ENCODE data around the gene IRS1.

IRS1 gene

DNA sequence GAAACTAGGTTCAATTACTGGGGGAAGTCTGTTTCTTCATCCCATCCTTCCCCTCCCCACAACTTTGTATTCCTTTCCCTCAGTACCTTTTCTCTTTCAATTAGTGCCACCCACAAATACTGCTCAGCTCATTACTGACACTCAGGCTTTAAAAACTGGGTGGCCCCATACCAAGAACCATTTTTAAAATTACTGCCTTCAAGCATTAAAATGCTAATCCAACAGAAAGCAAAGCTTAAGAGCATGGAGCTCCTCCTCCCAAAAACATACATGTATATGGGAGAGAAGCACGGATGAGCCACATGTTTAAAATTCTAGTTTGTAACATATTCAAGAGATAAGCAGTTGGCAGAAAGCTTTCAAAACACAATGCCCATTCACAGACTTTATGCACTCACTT, 44.0 kb downstream of the IRS1 start:
- DNase-seq, result no peak

DNA sequence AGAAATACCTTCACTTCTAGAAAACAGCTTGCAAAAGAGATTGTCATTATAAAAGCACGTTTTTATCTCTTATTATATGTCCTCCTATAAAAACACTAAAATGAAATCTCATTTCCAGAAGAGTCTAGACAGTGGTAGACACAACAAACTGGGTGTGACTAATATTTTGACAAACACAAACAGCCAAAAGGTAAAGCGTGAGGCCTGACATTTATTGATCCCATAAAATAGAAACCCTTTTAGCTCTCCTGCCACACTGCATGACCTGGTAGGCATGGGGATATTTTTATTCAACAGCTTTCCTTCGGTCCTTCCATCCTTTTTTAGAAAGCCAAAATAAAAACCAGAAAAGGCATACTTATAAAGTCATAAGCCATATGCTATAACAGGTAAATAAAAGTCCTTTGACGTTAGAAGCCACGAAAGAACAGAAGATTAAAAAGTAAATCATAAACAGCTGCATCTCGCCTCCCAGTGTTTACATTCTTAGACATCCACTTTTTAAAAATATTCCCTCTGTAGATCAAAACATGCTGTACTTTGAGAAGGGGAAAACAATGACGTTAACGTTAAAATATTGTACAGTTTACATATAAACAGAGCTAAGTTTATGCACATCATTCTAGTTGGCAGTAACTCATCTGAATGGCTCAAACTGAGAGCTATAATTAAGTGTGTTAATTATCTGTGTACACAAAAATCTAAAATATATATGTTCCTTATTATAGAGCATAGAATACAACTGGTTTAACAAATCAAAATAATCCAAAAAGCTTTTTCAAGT, 44.6 kb downstream of the IRS1 start:
- no peak for DNase-seq

DNA sequence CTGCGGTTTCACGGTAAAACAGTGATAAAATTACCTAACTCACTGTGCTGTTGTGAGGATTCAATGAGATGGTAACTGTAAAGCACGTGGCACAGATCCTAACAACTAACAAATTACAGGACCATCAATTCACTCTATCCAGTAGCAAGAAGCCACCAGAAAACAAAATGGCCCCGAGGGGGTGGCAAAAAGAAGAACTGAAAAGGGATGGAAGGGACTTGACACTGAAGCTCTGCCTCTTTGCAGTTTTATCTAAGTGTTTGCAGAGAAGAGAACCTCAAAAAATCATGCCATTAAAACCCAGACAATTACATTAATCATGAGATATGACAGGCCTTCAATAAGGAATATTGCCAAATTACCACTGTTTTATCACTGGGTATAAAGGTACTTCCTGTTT, 46.7 kb downstream of the IRS1 start:
- DNase-seq, result no peak

DNA sequence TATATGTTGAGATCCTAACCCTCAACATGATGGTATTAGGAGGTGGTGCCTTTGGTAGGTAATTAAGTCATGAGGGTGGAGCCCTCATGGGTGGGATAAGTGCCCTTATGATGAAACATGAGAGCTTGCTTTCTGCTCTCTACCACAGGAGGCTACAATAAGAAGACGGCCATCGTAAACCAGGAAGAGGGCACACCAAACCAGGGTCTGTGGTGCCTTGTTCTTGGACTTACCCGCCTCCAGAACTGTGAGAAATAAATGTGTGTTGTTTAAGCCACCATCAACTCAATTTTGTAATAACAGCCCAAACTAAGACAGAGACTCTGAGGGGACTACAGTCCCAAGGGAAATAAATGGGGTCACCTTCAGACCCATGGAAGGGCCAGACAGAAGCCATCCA, 52.3 kb downstream of the IRS1 start:
- no peak for DNase-seq

DNA sequence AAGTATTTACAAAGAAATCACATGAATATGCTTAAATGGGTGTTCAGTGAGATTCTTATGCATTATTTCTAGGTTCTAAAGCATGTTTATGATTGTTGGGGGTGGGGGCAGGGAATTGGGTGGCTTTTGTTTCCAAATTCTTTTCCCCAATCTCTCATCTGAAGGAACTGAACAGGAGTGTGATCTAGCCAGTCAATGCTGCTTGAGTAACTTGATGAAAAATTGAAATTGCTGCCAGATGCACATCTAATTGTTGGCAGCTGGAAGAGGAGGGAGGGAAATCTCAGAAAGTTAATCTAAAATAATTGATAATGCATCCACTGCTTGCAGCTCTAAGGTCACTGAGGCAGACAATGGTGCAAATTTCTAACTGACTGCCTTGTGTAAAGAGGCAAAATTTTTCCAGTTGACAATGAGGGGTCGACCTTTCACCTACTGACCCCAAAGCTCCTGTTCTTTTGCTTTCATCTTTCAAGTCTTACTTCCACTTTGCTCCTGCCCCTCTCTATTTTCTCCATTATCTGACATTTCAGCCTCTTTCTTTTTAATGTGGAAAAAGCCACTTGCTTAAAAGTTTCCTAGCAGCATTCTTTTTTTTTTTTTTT, 53.3 kb downstream of the IRS1 start:
- DNase-seq, result no peak

DNA sequence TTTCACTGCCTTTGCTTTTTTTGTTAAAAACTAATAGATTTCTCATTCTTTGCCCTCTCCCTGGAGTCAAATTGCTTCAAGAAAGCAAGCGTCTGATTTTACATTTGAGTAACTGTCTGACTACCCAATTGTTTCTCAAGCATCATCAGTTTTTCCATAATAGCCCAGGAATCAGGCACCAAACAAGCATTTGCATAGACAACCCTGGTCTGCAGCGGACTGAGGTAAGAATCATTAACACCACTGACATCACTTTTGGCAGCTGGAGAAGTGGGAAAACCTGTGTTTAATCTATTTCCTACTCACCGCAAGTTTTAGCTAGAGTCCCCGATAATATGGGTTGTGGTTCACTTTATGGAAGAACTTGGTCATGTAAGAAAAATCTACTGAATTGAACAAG, 55.7 kb downstream of the IRS1 start:
- DNase-seq, result no peak

DNA sequence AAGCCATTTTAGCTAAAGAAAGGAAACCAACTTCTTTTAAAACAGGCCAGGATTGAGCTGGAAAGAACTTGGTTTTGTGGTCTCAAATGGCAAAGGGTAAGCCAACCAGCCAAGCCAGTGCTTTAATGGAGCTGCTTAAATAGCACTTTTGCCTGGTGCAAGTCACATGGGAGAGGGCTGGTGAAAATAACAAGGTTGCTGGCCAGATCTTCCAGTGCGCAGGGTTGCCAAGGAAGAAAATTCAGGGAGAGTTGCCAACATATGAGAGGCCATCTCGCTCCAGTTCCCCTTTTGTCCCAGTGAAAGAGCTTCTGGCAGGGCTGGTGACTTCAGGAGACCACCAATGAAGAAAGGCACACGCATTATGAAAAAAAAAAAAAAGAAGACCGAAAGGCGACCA, 57.3 kb downstream of the IRS1 start:
- no peak for DNase-seq

DNA sequence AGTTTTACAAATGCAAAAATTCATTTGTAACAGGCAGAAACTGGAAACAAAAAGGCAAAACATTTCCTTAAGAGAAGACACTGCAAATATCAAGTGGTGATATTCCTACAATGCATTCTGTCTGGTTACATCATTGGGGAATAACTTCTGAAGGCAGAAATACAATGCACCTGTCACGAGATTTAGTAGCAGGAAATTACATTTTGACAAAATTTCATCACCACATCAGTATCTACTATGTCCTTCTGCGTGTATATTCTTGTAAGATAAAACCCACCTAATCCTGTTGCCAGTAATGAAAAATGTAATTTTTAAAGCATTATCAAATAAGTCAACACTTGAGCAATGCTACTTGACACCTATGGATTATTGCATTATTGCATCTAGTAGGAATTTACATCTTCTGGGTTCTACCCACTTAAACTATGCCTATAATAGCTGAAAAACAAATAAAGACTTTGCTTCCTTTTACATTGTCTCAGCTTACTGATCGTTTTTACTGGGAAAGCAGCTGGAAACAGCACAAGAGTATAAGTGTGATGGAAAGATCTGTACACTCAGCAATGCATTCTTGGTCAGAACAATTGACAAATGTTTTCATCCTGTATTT, 59.5 kb downstream of the IRS1 start:
- no peak for DNase-seq

DNA sequence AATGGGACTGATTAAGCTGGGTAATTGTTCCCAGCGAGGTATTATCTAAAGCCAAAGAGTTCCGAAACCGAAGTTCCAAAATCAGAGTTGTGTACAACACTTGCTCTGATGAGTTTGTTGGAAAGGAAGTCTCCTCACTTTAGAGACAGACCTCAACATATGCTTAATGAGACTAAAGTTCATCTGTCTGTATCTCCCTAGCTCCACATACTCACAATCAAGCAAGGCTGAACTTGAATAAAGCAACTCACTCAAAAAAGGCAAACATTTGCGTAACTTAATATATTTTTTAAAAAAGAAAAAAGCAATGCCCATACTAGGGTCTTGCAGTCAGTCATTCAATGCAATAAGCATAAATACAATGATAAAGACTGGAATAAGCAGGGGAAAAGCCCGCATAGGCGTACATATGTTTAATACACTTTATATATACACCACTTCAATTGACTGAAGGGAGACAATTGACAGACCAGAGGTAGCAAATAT, 60.0 kb downstream of the IRS1 start:
- DNase-seq, result no peak

DNA sequence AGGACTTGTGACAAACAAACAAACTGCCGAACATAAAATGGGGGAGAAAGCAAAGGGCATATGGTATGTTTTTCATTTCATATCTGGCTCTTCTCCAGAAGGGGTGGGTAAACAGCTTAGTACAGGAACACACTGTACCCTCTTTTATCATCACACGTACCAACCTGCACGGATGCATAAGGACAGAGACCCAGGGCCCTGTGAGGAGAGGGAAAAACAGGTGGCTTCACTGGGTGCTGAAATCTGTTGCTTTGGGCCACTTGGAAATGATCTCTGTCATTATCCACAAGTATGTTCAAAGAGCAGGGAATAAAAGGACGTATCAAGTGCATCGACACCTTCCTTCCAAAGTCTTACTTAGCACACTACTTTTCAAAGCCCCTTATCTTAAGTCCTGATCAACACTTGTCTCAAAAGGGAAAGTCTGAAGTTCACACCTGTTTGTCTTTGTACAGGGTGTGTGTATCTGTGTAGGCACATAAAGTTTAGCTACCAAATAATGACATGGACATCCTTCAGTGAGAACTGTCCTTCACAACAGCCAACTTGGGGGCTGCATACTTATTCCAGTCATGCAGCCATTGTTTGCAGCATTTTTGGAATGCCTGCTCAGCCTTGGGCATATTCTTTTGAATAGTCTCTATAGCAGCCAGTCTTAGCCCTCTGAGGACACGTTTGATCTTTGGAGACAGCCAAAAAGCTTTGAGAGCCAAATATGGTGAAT, 60.6 kb downstream of the IRS1 start:
- DNase-seq, result no peak

DNA sequence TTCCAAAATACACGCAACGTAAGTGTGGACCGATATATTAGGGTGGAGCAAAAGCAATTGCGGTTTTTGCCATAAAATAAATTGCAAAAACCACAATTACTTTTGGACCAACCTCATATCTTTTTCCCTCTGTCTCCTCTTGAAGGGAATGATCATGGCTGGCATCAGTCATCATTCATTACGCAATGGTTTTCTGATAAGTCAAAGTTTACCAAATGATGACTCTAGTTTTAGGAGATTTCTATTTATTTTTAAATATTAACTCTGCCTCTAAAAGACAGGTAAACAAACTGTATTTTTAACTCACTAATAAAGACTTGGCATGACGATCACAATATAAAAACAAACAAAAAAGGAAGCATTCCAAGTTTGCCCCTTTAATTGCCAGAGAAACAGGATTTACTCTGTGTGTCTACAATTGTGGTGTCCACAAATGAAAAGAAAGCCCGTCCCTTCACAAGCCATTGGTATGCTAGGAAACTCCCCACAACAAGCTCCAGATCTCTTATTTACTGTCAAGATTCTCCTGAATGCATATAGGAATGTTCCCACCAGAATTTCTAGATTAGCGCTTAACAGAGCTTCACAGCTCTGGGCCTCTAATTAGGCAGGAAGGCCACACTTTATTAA, 61.3 kb downstream of the IRS1 start:
- DNase-seq, result no peak

DNA sequence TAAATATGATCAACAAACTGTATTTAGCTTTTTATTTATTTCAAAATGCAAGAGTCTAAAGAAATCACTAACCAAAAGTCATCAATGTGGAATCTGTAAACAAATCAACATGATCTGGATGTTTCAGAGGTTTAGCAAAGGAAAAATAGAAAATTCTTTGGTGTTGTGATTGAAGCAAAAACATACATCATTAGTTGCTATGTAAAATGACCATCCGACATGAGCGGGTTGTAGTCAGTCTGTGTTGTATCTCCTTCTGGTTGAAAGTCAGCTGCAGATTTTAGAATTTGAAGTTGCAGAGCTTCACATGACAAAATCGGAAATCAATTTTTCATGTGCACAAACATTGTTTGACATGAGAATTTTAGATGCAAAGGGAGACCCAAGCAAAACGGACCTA, 63.2 kb downstream of the IRS1 start:
- DNase-seq, result no peak

DNA sequence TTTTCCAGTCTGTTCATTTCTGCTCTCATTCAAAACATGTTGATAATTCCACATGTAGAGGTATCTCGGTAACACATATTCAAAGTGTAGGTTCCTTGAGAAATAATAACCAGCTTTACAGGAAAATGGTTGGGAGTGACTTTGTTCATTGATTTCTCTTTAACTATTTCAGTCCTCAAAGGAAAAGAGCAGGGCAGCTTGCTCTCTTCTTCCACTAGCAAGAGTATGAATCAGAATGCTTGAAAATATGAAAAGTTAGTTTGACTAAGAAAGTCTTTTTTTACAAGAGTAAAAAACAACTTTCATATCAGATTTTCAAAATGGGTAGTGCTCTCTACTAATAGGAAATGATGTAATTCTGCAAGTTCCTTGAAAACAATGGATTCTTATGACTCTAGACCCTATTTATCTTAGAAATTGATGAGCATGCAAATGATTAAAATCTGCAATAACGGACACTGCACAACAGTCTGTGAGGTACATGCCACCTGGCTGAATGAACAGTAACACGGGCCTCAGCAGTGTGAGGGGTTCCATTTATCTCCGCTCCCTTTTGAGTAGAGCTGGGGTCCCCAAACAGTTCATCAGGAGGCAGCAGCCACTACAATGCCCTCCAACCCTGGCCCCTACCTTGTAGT, 65.6 kb downstream of the IRS1 start:
- no peak for DNase-seq

DNA sequence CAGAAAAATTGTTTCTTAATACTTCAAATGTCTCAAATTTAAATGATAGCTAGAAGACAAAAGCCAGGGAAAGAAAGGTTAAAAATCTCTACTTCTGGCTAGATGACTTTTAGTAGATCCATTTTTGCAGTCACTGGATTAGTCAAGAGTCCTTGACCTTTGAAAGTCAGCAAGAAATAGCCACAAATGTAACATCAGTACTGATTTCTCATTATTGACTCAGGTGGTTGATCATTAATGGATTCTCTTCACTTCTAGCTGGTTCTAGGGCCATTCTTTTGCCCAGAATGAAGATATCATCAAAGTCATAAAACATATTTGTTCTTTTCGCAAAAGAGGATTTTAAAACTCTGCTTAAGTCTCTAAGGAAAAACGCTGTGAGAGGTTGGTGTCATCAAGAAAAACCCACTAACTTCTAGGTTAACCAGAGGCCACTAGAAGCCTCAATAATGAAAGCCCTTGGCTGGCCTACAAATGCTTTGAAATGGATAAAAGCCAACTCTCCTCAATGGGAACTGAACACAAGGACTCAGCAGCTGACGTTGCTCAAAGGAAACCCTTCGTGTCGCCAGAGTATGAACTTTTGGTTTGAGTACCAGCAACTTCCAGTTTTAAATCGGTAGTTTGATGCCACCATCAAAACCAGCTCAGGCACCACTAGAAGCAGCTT, 66.3 kb downstream of the IRS1 start:
- no peak for DNase-seq

DNA sequence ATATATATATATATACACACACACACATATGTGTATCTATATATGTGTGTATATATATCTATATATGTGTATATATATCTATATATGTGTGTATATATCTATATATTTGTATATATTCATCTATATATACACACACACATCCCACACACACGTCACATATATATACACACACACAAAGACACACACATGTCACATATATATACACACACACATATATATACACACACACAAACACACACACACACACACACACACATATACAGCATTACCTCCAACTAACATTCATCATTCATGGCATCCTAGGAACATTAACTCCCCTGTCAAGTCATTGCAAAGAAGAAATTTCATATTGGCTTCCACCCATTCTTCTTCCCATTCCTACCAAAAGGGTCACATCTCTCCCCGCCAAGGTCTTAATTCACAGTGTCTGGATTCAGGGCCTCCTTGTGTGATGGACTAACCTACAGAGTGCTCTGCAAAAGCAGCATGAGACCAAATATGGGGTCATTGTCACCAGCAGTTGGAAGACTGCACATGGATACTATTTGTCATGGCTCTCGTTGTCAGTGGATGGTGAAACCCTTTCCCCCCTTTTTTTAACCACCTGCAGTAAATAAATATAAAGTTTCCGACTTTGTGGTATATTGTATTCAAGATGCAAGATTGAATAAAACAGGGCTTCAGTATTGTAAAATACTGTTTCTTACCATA, 67.0 kb downstream of the IRS1 start:
- DNase-seq, result no peak

DNA sequence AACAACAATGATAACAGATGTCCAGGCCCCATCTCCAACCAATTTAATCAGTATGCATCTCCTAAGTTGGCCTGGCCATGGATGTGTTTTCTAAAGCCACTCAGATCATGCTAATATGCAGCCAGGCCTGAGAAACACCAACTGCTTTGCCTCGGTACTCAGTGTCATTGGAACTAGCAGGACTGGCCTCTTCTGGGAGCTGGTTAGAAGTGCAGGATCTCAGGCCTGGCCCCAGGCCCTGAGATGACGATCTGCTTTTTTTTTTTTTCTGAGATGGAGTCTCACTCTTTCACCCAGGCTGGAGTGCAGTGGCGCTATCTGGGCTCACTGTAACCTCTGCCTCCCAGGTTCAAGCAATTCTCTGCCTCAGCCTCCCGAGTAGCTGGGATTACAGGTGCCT, 69.1 kb downstream of the IRS1 start:
- no peak for DNase-seq

DNA sequence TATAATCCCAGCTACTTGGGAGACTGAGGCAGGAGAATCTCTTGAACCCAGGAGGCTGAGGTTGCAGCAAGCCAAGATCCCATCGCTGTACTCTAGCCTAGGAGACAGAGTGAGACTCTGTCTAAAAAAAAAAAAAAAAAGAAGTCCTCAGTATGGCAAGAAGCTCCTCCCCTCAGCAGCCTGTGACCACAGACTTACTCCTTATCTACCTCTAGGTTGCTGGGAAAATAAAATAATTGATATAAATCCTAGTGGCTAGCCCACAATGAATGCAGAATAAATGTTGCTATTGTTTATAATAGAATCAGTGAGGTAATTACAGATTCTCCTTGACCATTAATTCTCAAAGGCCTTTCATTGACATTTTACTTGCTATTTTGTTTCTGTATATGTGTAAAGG, 70.6 kb downstream of the IRS1 start:
- no peak for DNase-seq

DNA sequence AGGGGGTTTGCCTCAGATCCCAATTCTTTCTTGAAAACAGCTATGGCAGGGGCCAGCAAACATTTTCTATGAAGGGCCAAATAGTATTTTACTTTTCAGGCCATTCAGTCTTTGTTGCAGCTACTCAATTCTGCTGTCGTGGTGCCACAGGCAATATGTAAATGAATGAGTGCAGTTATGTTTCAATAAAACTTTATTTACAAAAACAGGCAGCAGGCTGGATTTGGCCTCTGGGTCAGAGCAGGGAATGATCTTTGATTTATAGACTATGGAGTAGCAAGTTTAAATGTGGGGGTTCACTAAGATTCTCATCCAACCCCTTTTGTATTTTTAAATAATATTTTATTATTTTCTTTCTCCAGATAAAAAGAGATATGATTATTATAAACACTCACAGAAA, 72.4 kb downstream of the IRS1 start:
- DNase-seq, result no peak

DNA sequence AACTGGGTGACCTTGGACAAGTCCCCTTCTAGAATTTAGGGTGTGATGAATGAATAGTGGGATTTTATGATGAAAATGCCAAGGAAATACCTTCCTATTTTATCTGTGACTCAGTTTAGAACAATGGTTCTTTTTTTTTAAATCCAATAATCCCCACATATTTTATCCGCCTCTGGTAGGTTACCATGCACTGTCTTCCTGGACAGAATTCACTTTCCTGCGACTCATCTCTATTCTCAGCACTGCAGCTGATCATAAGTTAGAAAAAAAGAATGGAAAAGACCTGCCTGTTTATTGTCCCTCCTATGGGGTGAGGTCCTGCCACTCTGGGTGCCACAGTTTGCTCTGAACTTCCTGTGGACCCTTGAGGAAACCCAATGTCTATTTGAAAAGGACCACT, 73.1 kb downstream of the IRS1 start:
- no peak for DNase-seq

DNA sequence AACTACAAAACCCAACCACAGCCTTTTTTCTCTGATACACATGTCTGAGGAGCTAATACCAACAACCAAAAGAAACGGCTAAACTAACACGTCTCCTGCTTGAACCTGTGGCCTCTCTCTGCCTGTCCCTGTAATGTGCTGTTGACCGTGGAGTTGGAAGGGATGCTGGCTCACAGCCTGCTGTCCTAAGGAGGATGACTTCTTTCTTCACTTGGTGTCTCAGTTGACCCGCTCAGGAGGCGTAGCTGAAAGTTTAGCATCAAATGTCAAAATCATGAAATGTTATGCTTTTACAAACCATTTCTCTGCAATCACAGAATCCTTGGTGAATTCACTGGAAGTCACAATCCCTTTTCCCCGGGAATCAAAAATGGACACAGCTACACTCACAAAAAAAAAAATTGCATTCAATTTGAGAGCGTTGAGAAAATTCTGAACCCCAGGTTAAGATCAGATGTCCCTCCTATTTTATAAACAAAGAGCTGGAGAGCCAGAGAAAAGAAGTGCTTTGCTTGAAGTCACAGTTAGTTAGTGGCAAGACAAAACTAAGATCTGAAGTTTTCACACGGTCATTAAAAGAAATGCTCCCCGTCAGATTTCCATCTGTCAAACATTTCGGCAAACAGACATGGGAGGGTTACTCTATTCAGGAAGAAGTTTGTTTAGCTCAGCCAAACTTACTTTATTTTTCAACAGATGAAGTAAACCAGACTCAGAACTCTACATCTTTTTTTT, 74.3 kb downstream of the IRS1 start:
- DNase-seq, result no peak

DNA sequence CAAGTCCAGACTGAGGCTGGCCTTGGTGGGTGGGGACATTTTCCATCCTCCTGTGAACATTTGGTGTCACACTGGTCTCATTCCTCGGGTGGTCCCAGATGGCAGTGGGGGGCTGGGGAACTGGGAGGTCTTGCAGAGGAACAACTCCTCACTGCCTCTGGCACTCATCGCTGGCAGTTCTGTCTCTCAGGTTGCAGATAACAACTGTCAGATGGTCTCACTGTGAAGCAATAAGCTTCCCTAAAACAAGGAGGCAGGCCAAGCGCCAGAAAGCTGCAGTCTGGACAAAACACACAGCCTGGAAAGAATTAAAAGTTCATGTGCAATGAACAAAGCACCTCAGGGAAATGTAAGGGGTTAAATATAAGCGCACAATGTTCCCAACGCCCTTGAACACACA, 78.1 kb downstream of the IRS1 start:
- DNase-seq, result no peak
